WTC11 (cell line): ENCODE data around the gene AFF3. TPM values are rescaled to one million over a fixed set of nuclear protein-coding genes. Genes with fewer than 3 reads are reported as not detected.

ENCODE experiments used
- ATAC-seq: fragments of 200-7000 bp; cut with Tn5 transposase; 2 replicates; pipeline ENCODE4 v1.10.0; 2021; ENCODE audit warnings: mild to moderate bottlenecking, moderate library complexity
- CTCF ChIA-PET: fragments of 300-600 bp; sonication (Branson Sonifier 250); formaldehyde crosslinking; loops from one replicate; lab custom pipeline; 2021; ENCODE audit warnings: antibody characterized with exemption; lab: Charles Lee
- POLR2A ChIA-PET: fragments of 350-600 bp; sonication (Branson Sonifier 250); formaldehyde crosslinking; loops from one replicate; lab custom pipeline; 2021; ENCODE audit warnings: antibody characterized with exemption; lab: Charles Lee
- DNase-seq: peaks from one replicate; pipeline ENCODE4 v3.0.0; 2021; ENCODE audit warnings: low spot score
- H3K27ac Mint-ChIP-seq: 2 replicates; pipeline ENCODE4 v1.8.0; 2021; ENCODE audit warnings: mixed read lengths
- H3K27me3 Mint-ChIP-seq: 2 replicates; pipeline ENCODE4 v1.8.0; 2021; ENCODE audit warnings: low read depth, mild to moderate bottlenecking, moderate library complexity, mixed read lengths
- H3K36me3 Mint-ChIP-seq: 2 replicates; pipeline ENCODE4 v1.8.0; 2021; ENCODE audit warnings: mixed read lengths
- H3K4me1 Mint-ChIP-seq: 2 replicates; pipeline ENCODE4 v1.8.0; 2022; ENCODE audit warnings: mixed read lengths
- H3K4me3 Mint-ChIP-seq: 2 replicates; pipeline ENCODE4 v1.8.0; 2021; ENCODE audit warnings: mild to moderate bottlenecking, moderate library complexity, mixed read lengths
- H3K9me3 Mint-ChIP-seq: 2 replicates; pipeline ENCODE4 v1.8.0; 2021; ENCODE audit warnings: mixed read lengths
- CDX4 ChIP-seq: fragments of 250-450 bp; sonication (Bioruptor Pico); IDR thresholded peaks from 2 replicates; pipeline ENCODE4 v1.9.0; 2021; ENCODE audit warnings: moderate library complexity, mild to moderate bottlenecking, inconsistent platforms, borderline replicate concordance
- CREB1 ChIP-seq: sonication (generic); formaldehyde crosslinking; IDR thresholded peaks from 2 replicates; pipeline ENCODE4 v1.8.0; 2023; ENCODE audit warnings: mild to moderate bottlenecking, missing genetic modification reagents
- CREM ChIP-seq: sonication (generic); formaldehyde crosslinking; IDR thresholded peaks from 2 replicates; pipeline ENCODE4 v1.8.1; 2022; ENCODE audit warnings: mild to moderate bottlenecking, missing genetic modification reagents, moderate library complexity
- E2F1 ChIP-seq: sonication (generic); formaldehyde crosslinking; IDR thresholded peaks from 2 replicates; pipeline ENCODE4 v1.8.0; 2022; ENCODE audit warnings: mild to moderate bottlenecking, missing genetic modification reagents
- EMX1 ChIP-seq: fragments of 250-450 bp; sonication (Bioruptor Pico); IDR thresholded peaks from 2 replicates; pipeline ENCODE4 v1.8.0; 2021; ENCODE audit warnings: mild to moderate bottlenecking
- ESRRA ChIP-seq: sonication (generic); formaldehyde crosslinking; IDR thresholded peaks from 2 replicates; pipeline ENCODE4 v1.8.1; 2022; ENCODE audit warnings: mild to moderate bottlenecking, missing genetic modification reagents, borderline replicate concordance
- ETV6 ChIP-seq: sonication (generic); formaldehyde crosslinking; IDR thresholded peaks from 2 replicates; pipeline ENCODE4 v1.8.1; 2022; ENCODE audit warnings: mild to moderate bottlenecking, missing genetic modification reagents
- GRHL2 ChIP-seq: fragments of 250-450 bp; sonication (Bioruptor Pico); IDR thresholded peaks from 2 replicates; pipeline ENCODE4 v1.8.0; 2022; ENCODE audit warnings: mild to moderate bottlenecking, moderate library complexity; ENCODE audit not compliant: insufficient replicate concordance, severe bottlenecking
- GTF2I ChIP-seq: fragments of 250-450 bp; sonication (Bioruptor Pico); conservative IDR thresholded peaks from 2 replicates; pipeline ENCODE4 v1.4.0; 2021; ENCODE audit warnings: mild to moderate bottlenecking
- HMGA2 ChIP-seq: fragments of 250-450 bp; sonication (Bioruptor Pico); IDR thresholded peaks from 2 replicates; pipeline ENCODE4 v1.4.0; 2021; ENCODE audit warnings: mild to moderate bottlenecking, moderate library complexity
- IRF1 ChIP-seq: sonication (generic); formaldehyde crosslinking; IDR thresholded peaks from 2 replicates; pipeline ENCODE4 v1.8.0; 2023; ENCODE audit warnings: missing genetic modification reagents
- MYBL2 ChIP-seq: sonication (generic); formaldehyde crosslinking; IDR thresholded peaks from 2 replicates; pipeline ENCODE4 v1.8.1; 2023; ENCODE audit warnings: mild to moderate bottlenecking, moderate library complexity, missing genetic modification reagents
- NFE2L1 ChIP-seq: sonication (generic); formaldehyde crosslinking; IDR thresholded peaks from 2 replicates; pipeline ENCODE4 v1.8.1; 2023; ENCODE audit warnings: missing genetic modification reagents
- PRDM15 ChIP-seq: sonication (generic); formaldehyde crosslinking; IDR thresholded peaks from 2 replicates; pipeline ENCODE4 v1.8.0; 2022; ENCODE audit warnings: missing genetic modification reagents
- RORB ChIP-seq: fragments of 250-450 bp; sonication (Bioruptor Pico); IDR thresholded peaks from 2 replicates; pipeline ENCODE4 v1.9.0; 2021; ENCODE audit warnings: mild to moderate bottlenecking
- ZNF232 ChIP-seq: sonication (generic); formaldehyde crosslinking; IDR thresholded peaks from 2 replicates; pipeline ENCODE4 v1.8.0; 2022; ENCODE audit warnings: mild to moderate bottlenecking, missing genetic modification reagents
- ZNF317 ChIP-seq: sonication (generic); formaldehyde crosslinking; IDR thresholded peaks from 2 replicates; pipeline ENCODE4 v1.8.1; 2023; ENCODE audit warnings: low read depth, mild to moderate bottlenecking, moderate library complexity, missing genetic modification reagents, borderline replicate concordance
- ZNF416 ChIP-seq: fragments of 250-450 bp; sonication (Bioruptor Pico); IDR thresholded peaks from 2 replicates; pipeline ENCODE4 v1.9.0; 2021; ENCODE audit warnings: mild to moderate bottlenecking, inconsistent platforms
- ZNF671 ChIP-seq: fragments of 250-450 bp; sonication (Bioruptor Pico); IDR thresholded peaks from 2 replicates; pipeline ENCODE4 v1.8.0; 2021; ENCODE audit warnings: mild to moderate bottlenecking
- total RNA-seq: library from RNA; stranded (reverse); gene quantifications from 3 replicates; pipeline ENCODE4 v1.2.3, GENCODE V29; 2021

The AFF3 gene
- total RNA-seq, 1 experiment from 2014 or later, result 1.2 TPM

- ChIA-PET POLR2A (no interaction called here), CTCF (interaction anchor here (1.6 kb wide), 1 partner anchor 388 kb away, joined by 3 read pairs; no protein-coding TSS in a partner anchor)
- no peak for DNase-seq
- no peak overlapping the region for H3K4me3 Mint-ChIP-seq
- no peaks in the 10 kb centered on the region for H3K9me3 Mint-ChIP-seq
- no peaks in the 10 kb centered on the region for H3K36me3 Mint-ChIP-seq
- no peaks in the 10 kb centered on the region for H3K27me3 Mint-ChIP-seq
- TF ChIP-seq ZNF416 (no peak), RORB (CRISPR knock-in tag) (no peak), PRDM15 (CRISPR knock-in tag) (no peak)
- no peak for ATAC-seq
- H3K4me1 Mint-ChIP-seq, result no peaks in the 10 kb centered on the region
- H3K27ac Mint-ChIP-seq, result no peak overlapping the region
Measured at GRCh38 chr2:99857867-99858444, 284.4 kb downstream of the AFF3 start.

DNA sequence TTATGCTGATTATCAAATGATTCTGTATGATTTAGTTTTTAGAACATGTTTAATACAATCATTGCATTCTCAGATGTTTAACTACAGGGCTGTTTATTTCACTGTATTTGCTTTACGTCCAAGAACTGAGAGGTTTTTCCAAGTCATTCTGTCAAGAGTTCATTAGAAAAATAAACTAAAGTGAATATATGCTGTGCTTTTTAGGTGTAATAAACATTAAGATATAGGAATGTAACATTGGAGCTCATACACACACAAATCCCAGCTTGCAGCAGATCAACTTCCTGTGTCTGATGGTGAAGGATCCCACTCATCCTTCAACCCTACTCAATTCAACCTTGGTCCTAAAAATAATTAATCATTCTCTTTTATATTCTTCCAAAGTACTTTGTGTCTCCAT is 285.0 kb downstream of the AFF3 start:
- Mint-ChIP-seq H3K36me3 (no peaks in the 10 kb centered on the region), H3K27me3 (no peaks in the 10 kb centered on the region), H3K9me3 (no peaks in the 10 kb centered on the region), H3K4me3 (no peak overlapping the region), H3K27ac (no peak overlapping the region), H3K4me1 (no peaks in the 10 kb centered on the region)
- TF ChIP-seq CDX4 (CRISPR knock-in tag), result no peak
- no peak for TF ChIP-seq ZNF232
- TF ChIP-seq ZNF671 (CRISPR knock-in tag), result no peak
- TF ChIP-seq E2F1 (CRISPR knock-in tag), result no peak
- no peak for TF ChIP-seq MYBL2
- no peak for TF ChIP-seq IRF1 (CRISPR knock-in tag)
- TF ChIP-seq CREM (CRISPR knock-in tag), result no peak
- no peak for TF ChIP-seq ETV6 (CRISPR knock-in tag)
- ATAC-seq, result no peak
- DNase-seq, result no peak
- CTCF ChIA-PET, result no interaction called here
- POLR2A ChIA-PET, result no interaction called here

- Mint-ChIP-seq H3K4me1 (no peaks in the 10 kb centered on the region), H3K9me3 (no peaks in the 10 kb centered on the region), H3K27ac (no peak overlapping the region), H3K36me3 (no peaks in the 10 kb centered on the region)
- CTCF ChIA-PET, result no interaction called here
- ATAC-seq, result no peak
- TF ChIP-seq GTF2I (CRISPR knock-in tag) (no peak), PRDM15 (CRISPR knock-in tag) (no peak), NFE2L1 (CRISPR knock-in tag) (no peak), EMX1 (no peak), ZNF317 (CRISPR knock-in tag) (no peak), GRHL2 (CRISPR knock-in tag) (no peak), ESRRA (CRISPR knock-in tag) (no peak), CREB1 (CRISPR knock-in tag) (no peak), HMGA2 (CRISPR knock-in tag) (no peak)
- TF ChIP-seq, all 79 proteins: peak for 0
- Mint-ChIP-seq H3K4me3 (no peak overlapping the region), H3K27me3 (no peaks in the 10 kb centered on the region)
- no peak for DNase-seq
- POLR2A ChIA-PET, result no interaction called here
Measured at GRCh38 chr2:99856119-99856518, 286.3 kb downstream of the AFF3 start.
